GM21526 (cell line): ENCODE data around the gene MAPK11.

Source experiments
- ATAC-seq: cut with Tn5 transposase; IDR thresholded peaks from one replicate; pipeline ENCODE4 v1.9.1; 2021; ENCODE audit warnings: moderate library complexity; ENCODE audit not compliant: unreplicated experiment, low FRiP score

MAPK11 gene

DNA sequence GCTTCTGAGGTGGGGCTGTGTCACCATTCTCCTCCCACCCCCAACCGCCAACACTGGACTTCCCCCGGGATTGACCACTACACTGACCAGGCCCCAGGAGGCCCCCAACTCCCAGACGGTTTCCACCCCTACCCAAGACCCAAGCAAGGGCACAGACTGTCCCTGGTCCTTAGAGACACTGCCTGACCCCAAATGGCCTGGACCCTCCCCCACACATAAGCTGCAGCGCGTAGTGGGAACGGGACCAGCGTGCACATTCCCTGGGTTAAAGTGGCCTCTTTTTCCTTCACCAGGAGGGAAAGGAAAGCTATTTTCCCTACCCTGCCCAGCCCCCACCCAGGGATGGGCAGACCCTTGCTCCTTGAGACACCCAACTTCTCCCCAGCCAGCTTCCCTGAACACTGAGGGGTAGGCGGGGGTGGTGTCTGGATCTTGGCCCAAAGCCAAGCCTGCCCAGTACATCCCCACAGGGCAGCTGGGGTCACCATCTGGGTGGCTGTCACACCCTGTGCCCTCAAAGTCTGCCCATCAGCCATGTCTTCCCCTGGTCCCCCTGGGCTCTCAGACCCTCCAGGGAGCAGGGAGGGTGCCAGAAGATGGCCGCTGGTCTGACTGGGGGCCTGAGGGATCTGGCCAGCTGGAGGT, 7.1 kb downstream of the MAPK11 start:
- ATAC-seq = no peak

DNA sequence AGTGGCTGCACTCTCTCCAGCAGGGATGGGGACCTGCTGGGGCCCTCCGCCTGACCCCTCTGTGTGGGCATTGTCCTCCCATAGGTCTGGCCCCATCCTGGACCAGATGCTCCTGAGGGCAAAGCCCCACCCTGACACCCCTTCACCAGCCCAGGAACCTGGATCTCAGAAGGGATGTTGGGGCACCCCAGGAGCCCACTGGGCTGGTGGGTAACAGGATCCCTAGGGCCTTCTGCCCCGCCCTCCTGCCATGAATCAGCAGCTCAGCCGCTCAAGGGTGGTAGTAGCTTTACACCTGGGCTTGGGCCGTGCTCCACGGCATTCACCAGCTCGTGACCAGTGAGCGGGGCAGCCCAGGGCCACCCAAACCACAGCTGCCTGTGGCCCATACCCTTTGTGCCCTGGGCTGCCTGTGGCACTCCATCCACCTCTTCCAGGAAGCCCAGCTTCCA, 7.7 kb downstream of the MAPK11 start:
- ATAC-seq = no peak

DNA sequence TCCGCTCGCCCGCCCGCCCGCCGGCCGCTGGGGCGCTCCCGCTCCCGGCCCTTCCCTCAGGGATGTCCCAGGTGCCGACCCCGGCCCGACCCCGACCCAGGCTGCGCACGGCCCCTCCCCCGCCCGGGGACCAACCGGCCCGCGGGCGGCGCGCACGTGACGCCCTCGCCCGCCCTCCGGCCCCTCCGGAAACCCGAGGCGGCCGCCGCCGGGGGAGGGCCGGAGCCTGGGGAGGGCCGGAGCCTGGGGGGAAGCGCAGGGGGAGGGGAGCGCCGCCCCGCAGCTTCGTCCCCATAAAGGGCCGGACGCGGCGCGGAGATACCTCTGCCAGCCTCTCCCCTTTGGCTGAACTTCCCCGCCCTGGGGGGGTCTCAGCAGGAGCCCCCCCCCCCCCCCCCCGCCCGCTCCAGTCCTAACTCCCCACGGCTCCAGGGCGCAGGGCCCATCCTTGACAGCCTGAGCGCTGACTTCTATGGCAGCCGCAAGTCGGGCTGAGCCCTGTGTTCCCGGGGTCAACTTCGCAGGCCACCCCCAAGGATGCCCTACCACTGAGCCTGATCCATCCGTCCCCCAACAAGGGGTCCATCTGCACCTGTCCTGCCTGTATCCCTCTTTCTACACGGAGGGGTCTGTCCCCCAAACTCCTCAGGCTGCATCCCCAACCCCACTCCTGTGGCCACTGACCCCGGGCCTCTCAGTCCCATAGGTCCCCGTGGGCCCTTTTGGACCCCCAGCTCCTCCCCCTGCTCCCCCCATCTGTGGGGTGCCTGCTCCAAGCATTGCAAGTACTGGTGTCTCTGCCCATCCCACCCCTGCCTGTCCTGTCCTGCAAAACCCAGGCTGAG, 8.3 kb downstream of the MAPK11 start, which contains the start of gene MAPK12:
Gene MAPK12 (minus strand): TSS at position 69 of the 845 bp plus-strand sequence. CDS start 174 bp downstream, outside the sequence.
- ATAC-seq = no peak

DNA sequence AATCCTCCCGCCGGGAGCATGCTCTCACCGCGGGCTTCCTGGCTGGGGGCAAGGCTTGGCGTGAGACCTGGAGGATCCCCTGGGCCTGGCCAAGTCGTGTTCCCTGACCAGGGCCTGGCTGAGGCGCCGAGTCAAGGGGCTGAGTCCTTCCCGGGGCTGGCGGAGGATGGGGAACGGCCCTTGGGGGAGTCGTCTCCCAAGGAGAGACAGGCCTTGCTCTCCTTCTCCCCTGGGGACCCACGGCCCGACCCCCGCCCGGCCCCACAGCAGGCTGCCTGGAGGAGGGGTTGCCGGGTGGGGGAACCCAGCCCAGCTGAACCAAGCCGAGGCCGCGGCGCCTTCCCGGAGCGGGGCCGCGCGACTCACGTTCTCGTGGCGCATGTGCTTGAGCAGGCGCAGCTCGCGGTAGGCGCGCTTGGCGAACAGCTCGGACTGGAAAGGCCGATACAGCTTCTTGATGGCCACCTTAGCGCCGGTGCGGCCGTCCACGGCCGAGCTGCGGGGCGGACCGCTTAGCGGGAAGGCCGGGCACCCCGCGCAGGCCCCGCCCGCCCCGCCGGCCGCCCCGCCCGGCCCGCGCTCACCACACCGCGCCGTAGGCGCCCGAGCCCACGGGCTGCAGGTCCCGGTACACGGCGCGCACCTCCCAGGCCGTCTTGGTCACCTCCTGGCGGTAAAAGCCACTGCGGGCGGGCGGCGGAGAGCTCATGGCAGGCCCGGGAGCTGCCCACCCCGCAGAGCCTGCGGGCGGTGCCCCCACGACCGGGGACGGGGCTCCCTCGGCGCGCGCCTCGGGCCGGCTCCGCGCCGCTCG, 9.2 kb downstream of the MAPK11 start:
- ATAC-seq = no peak

DNA sequence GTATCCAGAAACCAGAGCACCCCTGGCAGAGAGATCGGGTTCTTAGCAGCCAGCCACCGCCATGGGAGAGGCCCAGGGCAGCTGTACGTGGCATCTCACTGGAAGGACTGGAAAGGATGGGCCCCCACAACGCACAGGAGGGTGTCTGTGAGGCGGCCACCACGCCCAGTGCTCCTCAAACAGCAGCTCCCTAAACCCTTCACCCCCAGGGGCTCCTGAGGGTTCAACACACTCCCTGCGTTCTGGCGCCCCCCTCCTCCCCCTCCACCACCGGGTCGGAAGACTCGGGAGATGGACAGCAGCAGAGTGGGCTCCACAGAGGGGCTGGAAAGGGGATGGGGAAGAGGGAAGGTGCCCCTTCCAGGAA, 9.8 kb downstream of the MAPK11 start:
- no peak for ATAC-seq

DNA sequence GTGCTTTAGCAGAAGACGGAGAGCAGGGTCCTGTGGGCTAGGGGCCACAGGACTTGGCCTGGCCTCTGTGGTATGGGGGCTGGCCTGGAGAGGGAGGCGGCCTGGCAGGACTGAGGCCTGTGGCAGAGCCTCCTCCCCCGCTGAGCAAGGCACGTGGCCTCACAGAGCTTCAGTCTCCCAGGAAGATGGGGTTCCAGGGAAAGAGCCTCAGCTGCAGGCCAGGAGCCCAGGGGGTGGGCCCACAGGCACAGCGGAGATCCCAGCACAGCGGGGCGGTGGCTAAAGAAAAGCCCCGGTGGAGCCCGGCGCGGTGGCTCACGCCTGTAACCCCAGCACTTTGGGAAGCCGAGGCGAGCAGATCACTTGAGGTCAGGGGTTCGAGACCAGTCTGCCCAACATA, 10.9 kb downstream of the MAPK11 start:
- no peak for ATAC-seq

DNA sequence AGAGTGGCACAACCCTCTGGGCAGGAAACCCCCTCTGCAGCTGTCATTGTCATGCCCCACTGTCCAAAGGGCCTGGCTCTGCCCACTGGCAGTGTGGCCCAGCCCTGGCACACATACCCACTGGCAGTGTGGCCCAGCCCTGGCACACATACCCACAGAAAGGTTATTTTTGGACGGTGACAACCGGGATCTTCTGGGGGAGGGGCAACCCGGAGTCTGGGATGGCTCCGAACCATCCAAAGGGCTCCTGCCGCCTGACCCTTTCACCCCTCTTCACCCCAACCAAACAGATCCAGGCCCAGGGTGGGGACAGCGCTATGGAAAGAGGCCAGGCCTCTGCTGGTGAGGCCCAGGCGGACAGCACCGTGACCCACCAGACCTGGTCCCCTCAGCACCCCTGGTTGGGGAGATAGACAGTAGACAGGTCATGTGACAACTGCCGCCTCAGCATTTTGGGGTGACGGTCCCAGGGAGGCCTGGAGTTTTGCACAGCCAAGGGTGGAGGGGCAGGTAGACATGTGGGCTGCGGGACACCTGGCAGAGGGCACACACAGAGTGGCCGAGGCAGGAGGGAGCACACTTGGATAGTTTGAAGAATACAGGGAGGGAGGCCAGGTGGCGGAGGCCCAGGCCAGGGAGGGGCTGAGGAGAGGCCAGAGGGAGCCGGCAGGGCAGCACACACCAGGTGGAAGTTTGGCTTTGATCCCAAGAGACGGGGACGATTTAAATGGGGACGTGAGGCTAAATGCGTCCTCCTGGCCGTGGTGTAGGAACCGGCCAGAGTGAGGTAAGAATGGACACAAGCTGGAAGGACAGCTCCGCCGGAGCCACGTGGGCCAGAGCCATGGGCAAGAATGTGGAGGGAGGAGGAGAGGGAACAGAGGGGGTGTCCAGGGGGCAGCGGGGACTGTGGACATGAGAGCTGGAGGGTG, 11.6 kb downstream of the MAPK11 start:
- no peak for ATAC-seq

DNA sequence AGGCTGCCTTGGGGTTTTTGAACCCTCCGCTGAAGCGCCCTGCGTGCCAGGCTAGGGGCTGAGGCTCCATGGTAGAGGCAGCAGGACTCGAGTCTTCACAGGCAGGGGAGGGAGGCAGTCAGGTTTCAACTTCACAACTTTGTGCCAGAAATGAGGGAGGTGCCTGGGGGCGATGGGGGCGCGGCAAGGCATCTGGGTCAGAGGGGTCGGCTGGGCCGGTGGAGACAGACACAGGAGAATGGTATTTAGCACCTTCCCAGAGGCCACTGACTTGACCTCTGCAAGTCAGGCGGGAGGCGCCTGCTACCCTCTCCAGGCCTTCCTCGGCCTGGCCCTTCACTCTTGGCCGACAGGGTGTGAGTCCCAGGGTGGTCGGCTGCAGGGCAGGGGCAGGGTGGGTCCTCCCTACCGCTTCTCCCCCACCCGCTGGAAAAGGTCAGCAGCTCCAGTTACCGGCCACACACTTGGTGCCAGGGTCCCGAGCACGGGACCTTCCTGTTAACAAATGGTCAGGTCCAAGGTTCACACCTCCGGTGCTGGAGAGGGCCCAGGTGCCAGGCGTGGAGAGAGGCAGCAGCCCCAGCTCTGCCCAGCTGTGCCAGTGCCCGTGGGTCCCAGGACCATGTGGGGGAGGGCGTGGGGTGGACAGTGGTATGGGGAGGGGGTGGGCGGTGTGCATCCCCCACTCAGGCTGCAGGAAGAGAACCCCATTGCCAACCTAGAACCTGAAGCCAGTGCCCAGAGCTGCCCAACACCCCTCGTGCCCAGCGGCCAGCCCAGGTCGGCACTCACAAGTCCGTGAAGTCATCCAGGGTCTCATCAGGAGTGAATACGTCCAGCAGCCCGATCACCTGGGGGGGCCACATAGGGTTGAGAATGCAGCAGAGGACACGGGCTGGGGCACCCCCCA, 12.5 kb downstream of the MAPK11 start:
- ATAC-seq = no peak

DNA sequence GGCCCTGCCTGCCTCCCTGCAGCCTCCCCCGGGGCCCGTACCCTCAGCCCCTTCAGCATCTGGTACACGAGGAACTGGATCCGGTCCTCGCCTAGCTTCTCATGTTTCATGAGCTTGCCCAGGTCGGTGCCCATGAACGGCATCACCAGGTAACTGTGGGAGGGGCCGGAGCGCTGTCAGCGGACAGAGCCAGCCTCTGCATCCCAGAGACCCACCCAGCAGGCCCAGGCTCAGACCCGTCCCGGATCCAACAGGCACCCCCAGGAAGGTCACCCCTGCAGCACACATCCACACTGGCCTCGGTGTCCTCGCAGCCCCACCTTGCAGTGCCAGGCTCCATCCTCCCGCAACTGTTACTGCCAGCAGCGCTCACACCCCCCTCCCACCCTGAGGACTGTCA, 13.1 kb downstream of the MAPK11 start:
- no peak for ATAC-seq

DNA sequence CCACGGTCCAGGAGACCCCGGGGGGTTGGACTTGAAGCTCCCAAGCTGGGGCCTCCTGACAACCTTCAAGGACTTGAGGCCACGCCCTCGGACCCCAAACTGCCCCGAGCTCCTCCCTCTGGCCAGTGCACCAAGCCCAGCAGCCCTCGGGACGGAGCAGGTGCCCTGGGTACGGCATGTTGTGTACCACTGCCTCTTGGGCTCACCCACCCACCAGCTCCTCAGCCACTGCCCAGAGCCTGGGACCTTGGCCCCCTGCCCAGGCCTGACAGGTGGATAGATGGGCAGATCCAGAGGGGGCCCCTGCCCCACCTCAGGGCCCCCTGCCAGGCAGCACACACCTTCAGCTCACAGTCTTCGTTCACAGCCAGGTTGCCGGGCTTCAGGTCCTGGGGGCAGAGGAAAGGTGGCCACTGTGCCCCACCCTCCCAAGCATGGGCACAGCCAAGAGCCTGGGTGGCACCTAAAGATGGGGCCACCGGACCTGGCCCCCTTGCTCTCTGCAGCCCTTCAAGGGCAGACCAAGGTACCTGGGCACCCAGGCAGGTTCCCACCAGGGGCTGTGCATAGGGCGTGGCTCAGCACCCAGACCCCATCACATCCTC, 13.8 kb downstream of the MAPK11 start:
- ATAC-seq = no peak

DNA sequence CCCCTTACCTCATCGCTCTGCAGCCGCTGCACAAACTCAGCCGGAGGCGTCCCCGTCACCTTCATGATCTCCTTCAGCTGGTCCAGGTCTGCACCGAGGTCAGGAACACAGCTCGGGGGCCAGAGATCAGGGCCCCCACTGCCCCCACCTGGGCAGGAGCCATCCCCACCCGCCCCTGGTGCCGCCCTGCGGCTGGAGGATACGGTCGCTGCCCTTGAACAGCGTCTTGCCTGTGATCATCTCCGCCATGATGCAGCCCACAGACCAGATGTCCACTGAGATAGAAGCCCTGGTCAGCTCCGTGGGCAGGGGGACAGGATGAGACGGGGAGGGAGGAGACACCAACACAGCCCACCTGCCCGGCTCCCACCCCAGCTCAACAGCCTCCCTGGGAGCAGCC, 14.6 kb downstream of the MAPK11 start:
- no peak for ATAC-seq

DNA sequence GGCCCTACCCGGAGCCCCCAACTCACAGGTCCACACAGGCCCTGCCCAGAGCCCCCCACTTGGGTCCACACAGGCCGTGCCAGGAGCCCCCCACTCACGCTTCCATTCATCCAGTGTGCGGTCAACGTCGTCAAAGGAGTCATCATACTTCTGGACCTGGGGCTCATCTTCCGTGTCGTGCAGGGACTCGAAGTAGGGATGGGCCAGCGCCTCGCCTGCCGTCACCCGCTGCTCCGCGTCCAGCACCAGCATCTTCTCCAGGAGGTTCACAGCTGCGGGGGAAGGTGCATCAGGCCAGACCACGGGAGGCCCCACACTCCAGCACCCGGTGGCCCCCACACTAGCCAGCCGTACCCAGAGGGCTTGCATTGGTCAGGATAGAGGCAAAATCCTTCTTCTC, 15.1 kb downstream of the MAPK11 start:
- ATAC-seq = no peak

DNA sequence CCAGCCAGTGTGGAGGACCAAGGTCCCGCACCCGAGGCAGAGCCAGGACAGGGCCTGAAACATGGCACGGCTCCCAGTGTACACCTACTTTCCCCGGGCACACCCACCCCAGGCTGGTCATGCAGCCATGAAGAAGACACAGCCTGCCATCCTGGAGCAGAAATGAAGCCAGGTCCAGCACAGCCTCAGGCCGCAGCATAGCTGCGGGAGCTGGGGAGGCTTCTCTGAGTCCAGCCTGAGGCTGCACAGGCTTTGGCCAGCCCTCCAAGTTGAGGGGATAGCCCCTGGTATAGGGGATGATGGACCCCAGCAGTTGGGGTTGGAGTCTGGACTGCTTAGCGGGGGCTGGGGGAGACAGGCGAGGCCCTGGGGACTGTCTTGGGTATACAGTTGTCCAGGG, 16.2 kb downstream of the MAPK11 start:
- no peak for ATAC-seq

DNA sequence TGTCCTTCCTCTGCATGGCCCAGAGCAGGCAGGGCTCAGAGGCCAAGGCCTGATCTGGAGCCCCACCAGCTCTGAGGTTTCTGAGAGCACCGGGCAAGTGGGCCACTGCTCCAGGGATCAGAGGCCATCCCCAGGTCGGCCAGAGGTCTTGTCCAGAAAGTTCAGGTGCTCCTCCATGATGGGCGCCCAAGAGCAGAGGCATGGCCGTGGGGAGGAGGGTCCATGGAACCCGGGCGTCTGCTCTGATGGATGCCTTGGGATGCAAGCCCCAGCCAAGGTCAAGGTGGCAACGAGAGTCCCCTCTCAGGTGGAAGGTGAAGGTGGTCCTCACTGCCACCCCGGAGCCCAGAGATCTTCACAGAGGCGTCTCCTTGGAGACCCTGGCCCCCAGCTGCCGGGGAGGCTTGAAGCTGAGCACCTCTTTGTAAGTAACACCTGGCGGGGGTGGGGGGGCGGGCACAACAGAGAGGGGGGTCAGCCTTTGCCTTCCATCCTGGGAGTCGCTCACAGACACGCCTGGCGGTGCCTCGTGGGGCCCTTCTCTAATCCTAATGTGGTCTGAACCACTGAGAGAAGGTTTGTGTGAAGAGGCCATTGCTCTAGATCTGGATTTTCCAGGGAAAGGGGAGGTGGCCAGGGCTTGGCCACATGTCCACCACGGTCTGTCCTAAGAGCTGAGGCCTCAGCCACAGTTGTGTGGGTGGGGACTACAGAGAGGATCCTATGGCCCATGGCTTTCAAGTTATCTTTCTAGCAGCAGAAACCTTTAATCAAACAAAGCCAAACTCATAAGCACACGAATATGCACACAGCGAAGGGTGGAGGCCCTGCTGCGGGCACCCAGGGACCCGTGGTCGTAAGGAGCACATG, 16.9 kb downstream of the MAPK11 start:
- ATAC-seq = no peak

DNA sequence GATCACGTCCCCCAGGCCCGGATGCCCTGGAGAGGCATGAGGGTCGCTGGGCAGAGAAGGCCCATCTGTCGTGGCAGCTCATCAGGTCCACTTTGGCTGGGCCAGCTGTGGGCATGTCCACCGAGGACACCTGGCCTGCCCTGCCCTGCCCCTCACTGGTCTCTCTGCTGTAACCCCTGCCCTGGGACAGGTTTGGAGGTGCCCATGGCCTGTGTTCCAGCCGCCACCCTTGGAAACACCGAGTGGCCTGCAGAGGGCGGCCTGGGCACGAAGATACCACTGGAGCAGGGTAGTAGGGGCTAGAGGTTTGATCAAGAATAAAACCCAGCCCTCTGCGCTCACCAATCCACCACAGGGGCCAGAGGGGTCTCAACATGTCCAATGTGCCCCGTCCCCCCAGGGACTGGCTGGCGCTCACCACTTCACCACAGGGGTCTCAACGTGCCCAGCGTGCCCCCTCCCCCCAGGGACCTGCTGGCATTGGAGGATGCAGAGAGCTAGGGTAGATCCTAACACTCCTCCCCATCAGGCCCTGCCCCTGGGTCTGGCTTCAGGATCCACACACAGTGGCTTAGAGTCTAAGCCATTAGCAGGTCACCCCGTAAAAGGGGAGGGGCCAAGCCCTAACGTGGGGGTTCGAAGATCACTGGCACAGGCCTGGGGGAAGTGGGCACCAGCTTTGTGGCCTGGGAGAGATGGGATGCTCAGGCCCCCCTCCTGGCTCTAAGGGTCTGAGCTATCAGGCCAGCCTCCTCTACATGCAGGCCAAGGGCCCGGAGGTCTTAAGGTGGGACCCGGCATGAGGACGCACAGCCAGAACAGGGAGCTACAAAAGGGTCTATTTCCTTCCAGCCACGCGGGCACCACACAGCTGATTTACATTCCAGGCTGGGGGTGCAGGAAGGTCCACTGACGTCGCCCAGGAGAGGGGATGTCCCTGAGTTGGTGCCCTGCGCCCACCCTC, 17.8 kb downstream of the MAPK11 start:
- no peak for ATAC-seq

DNA sequence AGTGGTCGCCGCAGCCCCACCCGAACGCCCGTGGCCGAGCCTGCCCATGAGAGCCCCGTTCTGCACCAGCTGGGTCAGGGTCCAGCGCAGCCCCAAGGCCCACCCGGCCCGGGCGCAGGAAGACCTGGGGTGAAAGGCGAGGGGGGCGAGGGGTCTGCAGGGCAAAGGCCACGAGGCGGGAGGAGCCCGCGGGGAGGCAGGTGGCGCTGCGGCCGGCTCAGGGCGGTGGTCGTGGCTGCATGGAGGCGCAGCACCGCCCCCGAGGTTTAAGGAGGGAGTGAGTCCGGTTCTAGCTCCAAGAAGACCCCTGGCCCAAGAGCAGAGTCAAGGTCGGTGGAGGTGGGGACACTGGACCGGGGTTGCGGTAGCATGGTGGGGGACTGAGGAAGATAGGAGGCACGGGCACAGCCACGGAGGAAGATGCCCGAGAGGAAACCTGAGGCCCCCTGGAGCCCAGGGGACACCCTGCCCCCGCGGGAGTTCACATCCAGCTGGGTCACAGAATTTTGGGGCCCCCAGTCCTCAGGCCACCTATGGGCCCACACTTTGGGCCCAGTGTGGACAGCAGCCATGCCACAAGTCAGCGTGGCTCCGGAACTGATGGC, 18.6 kb downstream of the MAPK11 start:
- ATAC-seq = no peak
